NCI-H460 (cell line): Measurements from ENCODE around the gene PER3. TPM values are rescaled to one million over a fixed set of nuclear protein-coding genes. Genes with fewer than 3 reads are reported as not detected.

Experiments
- DNase-seq: peaks from one replicate; pipeline ENCODE4 v3.0.0-alpha.2; 2016; ENCODE audit warnings: low read depth; ENCODE audit errors: extremely low read depth
- total RNA-seq: library from RNA; depleted of rRNA; stranded (reverse); fragments of >200 nt; shearing (Covaris generic); gene quantifications from 2 replicates; pipeline ENCODE4 v1.2.3, GENCODE V29; 2014

PER3 gene
- total RNA-seq, 1 experiment from 2014 or later = 0.92 TPM

DNA sequence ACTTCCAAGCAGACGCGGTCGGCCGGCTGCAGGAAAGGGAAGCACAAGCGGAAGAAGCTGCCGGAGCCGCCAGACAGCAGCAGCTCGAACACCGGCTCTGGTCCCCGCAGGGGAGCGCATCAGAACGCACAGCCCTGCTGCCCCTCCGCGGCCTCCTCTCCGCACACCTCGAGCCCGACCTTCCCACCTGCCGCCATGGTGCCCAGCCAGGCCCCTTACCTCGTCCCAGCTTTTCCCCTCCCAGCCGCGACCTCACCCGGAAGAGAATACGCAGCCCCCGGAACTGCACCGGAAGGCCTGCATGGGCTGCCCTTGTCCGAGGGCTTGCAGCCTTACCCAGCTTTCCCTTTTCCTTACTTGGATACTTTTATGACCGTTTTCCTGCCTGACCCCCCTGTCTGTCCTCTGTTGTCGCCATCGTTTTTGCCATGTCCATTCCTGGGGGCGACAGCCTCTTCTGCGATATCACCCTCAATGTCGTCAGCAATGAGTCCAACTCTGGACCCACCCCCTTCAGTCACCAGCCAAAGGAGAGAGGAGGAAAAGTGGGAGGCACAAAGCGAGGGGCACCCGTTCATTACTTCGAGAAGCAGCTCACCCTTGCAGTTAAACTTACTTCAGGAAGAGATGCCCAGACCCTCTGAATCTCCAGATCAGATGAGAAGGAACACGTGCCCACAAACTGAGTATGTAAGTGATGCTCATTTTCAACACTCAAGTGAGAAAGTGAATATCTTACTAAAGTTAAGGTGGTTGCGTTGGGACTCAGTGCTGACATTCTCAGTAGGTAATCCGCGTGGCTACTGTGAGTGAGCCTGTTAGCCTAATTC lies 43.2 kb downstream of the PER3 start:
- no peak for DNase-seq

DNA sequence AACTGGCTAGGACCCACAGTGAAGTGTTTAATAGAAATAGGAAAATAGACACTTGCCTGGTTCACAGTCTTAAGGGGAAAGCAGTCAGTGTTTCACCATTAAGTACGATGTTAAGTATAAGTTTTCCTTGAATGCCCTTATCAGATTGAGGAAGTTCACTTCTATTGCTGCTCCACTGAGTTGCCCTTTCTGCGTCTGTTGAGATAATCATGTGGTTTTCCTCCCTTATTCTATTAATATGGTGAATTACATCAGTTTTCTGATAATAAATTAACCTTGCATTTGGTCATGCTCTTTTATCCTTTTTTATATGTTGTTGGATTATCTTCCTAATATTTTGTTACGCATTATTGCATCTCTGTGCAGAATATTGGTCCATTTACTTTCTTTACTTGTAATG lies 47.4 kb downstream of the PER3 start:
- DNase-seq = no peak

DNA sequence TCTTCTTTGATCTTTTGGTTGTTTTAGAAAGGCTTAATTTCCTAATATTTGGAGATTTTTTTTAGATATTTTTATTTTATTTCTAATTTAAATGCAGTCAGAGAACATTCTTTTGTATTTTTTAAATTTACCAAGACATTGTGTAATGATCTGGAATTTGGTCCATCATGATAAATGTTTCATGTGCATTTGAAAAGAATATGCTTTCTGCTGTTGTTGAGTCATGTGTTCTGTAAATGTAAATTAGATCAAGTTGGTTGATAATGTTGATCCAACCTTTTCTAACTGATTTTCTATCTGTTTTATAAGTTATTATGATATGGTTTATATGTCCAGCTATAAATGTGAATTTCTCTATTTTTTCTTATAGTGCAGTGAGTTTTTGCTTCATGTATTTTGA lies 48.9 kb downstream of the PER3 start:
- no peak for DNase-seq

DNA sequence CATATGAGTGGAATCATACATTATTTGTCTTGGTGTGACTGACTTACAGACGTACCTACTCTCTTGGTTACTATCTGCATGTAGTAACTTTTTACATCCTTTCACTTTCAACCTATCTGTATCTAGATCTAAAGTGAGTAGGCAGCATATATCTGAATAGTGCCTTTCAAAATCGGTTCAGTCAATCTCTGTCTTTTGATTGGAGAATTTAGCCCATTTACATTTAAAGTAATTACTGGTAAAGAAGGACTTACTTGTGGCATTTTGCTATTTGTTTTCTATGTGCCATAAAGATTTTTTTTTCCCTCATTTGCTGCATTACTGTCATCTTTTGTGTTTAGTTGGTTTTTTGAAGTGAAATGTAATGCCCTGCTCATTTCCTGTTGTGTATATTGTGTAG lies 54.6 kb downstream of the PER3 start:
- no peak for DNase-seq

DNA sequence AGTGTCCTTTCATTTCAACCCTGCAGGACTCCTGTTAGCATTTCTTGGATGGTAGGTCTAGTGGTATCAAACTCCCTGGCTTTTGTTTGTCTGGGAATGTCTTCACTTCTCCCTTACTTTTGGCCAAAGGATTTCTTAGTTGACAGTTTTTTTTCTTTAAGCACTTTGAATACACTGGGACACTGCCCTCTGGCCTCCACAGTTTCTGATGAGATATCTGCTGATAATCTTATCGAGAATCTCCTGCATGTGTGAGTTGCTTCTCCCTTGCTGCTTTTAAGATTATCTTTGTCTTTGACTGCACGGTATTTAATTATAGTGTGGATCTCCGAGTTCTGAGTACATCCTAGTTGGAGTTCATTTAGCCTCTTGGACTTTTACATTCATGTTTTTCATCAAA lies 55.4 kb downstream of the PER3 start:
- no peak for DNase-seq

DNA sequence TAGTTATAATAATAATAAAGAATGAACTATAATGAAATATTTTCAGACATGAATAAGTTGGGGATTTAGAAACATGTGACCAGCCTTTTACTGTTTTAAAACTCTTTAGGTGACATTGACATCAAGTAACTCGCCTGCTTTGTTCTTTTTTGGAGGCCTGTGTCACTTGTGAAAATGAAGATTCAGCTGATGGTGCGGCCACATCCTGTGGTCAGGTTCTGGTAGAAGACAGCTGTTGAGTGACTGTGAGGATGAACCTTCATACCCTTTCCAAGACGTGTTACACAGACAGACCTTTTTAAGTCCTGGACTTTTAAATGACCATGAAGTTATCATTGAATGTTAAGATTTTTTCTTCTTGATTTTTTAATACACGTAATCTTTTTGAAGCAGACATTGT lies 58.4 kb downstream of the PER3 start:
- no peak for DNase-seq

DNA sequence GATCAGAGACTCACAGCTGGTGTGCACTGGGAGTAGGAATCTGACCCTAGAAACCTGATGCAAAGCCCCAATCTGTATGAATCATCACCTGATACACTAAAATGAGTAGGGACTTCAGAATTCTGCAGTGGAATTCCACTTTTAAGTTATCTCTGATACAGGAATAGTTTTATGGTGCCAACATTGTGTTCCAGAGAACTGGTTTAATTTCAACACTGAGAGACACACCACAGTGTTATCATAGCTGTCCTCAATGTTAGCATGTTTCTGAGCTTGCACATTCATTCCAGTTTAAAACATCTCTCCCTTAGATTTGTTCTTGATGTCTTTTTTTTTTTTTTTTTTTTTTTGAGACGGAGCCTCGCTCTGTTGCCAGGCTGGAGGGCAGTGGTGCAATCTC lies 61.7 kb downstream of the PER3 start:
- no peak for DNase-seq

DNA sequence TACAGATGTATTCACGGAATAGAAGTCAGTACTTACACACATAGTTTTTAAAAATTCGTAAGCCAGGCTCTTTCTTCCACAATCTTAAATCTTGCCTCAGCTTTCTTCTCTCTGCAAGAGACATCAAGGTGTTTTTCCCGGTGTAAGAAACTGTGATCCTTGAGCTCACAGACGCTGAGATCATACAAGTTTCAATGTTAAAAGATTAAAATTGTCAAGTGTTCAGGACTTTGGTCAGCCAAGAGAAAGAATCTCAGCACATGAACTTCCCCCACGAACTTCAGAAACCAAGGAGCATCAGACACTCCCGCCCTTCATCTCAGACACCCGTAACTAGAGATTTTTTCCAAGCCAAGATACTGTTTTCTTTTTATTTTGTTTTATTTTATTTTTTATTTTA lies 62.6 kb downstream of the PER3 start:
- no peak for DNase-seq

DNA sequence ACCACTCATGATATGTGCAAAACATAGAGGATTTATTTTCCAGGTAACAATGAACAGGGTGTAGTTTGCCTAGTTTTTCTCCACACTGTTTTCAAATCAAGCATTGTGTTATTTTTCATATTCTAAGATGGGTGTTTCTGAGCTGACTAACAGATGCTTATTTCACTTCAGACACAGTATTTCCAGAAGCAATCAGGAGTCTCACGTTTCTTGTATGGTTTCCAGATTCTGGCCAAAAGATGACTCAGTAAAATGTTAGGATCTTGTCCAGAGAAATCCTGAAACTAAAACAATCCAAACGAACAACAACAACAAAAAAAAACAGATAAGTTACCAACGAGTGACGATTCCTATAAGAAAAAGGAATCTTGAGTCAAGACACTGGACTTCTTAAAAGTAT lies 63.5 kb downstream of the PER3 start:
- DNase-seq = no peak

DNA sequence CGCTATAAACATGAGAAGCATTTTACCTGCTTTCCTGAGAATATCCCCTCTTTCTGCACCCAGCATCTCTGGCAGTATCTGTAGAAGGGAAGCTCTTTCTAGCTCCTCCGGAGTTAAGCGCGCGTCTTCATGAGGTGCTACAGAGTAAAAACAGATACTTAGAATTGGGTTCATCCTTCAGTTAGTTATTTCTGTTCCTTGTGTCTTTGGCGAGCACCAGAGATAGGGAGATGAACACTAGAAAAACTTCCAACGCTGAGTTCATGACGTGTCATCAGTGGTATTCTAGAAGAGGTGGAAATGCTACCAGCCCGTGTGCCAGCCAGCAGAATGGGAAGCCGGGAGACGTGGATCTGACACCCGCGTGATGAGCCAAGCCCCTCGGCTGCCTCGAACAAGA lies 66.7 kb downstream of the PER3 start:
- DNase-seq = no peak

DNA sequence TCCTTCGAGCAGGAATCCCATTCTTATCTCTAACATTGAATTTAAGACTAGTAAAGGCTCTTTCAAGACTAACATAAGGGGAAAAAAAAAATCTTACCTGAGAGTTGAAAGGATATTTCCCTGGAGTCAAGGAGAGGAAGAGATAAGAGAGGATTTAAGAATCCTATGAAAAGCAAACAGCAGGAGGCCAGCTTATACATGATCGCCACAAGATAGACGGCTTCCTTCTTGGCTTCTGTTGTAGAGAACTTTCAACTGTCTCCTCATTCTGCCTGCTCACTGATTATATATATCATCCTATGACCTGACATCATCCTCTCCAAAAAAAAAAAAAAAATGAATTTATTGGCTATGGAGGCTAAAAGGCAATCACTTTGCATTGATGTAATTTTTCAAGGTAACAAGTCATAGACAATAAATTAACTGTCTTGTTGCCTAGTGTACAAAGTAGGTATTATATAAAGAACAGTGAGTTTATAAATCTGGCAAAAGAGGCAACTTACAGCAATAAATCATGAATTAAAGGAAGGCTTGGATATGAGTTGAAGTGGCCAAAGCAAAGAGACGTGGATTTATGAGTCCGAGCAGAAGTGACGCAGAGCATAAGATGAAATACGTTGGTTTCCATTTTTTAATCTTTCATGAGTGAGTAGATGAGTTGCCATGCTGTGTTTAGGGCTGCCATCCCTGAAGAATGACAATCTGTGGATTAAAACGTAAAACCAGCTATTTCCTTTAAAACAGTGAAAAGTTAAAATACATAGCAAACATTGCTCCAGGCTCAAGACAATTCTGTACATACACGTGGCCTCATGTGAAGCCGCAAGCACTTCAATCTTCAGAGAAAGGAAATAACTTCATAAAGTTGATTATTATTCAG lies 69.0 kb downstream of the PER3 start, which contains the start of gene UTS2:
TSS of gene UTS2 (minus strand) at position 262 of the 880 bp plus-strand sequence. CDS start at position 200, 62 bp downstream.
- DNase-seq = no peak

DNA sequence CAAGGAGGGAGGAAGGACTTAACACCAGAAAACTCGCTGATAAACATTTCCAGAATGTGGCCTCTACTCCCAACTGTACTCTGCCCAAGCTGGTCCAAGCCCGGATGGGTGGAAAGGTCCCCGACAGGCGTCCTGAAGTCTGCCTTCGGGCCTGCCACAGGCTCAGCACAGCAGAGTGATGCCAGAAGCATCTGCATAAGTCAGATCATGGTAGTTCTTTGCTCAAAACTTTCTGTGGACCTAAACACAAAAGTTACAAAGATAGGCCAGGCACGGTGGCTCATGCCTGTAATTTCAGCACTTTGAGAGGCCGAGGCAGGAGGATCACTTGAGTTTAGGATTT lies 69.6 kb downstream of the PER3 start:
- DNase-seq = no peak

DNA sequence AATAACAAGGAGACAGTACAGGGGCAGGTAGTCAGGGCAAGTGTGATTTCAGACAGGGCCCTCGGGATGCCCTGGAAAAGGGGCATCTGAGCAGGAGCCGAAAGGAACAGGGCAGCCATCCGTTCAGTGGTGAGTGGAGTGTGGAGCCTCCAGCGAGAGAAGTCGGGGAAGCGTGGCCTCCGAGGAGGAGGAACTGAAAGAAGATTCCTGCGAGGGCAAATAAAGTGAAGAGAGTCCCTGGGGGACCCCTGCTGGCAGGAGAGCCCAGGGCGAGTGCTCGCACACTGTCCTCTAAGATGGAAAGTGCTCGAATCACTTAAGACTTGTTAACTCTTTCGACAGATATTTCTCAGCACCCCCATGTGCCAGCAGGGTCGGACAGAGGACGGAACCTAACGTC lies 72.3 kb downstream of the PER3 start:
- no peak for DNase-seq

DNA sequence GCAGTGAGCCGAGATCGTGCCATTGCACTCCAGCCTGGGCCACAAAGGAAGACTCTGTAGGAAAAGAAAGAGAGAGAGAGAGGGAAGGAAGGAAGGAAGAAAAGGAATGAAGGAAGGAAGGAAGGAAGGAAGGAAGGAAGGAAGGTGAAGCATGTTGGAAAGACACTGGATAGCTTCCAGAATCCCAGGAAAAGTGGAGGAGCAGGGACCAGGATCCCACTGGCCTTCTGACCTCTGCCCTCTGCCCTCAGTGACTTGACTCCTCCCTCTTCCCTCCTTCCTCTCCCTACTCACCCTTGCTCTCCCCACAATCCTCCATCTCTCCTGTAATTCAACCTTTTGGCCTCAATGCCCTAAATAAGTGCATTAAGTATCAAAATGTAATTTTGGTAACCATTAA lies 72.9 kb downstream of the PER3 start:
- DNase-seq = no peak

DNA sequence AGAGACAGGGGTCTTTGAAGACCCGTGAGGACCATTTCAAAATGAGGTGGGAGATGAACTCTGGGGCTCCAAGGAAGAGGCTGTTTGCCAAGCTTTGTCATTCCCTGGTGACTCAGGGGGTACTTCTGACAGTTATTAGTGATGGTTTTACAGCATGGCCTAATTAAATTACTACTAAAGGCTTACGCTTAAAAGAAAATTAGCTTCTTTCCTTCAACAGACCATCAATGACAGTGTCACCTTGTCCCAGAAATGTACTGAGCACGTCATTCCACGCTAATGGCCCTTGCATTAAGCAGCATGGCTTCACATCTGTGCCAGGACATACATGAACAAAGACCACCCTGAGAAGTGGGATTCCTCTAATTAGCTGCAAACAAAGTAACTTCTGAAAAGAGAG lies 73.9 kb downstream of the PER3 start:
- DNase-seq = no peak

DNA sequence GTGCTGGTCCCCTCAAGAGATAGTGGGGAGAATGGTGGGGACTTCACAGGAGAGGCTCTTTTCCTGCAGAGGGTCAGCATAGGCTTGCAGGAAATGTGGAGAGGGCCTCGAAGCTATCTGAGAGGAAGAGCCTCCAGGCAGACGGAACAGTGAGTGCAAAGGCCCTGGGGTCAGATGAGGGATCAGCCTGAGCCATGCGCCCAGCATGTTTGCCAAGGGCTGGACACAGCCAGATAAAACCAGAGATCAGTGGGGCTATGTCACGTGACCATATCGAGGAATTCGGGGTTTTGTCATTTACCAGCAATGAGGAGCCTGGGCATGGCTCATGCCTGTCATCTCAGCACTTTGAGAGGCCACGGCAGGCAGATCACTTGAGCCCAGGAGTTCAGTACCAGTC lies 75.3 kb downstream of the PER3 start:
- no peak for DNase-seq

DNA sequence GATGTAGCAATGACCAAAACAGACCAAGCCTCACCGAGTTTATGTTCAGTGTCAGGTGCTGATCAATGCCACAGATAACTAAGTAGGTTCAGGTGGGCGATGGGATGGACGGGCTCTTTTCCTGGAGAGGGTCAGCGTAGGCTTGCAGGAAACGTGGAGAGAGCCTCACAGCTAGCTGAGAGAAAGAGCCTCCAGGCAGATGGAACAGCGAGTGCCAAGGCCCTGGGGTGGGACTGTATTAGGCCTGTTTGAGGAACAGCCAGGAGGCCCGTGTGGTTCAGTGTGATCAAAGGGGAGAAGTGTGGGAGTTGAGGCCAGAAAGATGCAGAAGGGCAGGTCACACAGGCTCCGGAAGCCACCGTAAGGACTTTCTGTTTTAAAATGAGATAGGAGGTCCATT lies 76.0 kb downstream of the PER3 start:
- no peak for DNase-seq

DNA sequence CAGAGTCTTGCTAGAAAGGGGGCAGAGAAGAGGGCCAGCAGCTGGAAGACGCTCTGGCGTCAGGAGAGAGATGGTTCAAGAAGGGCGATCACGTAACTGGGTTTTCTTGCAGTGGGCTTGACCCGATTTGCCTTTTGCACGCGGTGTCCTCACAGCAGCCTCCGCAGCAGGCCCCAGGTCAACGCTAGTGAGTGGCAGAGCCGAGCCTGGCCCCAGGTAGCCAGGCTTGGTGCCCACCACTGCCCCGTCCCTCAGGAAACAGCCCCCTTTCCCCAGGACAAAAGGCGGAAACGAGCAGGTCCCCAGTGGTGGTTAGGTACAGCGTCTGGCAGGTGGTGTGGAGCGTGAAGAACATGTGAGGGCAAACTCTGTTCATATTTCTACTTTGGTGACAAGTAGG lies 77.4 kb downstream of the PER3 start:
- DNase-seq = no peak

DNA sequence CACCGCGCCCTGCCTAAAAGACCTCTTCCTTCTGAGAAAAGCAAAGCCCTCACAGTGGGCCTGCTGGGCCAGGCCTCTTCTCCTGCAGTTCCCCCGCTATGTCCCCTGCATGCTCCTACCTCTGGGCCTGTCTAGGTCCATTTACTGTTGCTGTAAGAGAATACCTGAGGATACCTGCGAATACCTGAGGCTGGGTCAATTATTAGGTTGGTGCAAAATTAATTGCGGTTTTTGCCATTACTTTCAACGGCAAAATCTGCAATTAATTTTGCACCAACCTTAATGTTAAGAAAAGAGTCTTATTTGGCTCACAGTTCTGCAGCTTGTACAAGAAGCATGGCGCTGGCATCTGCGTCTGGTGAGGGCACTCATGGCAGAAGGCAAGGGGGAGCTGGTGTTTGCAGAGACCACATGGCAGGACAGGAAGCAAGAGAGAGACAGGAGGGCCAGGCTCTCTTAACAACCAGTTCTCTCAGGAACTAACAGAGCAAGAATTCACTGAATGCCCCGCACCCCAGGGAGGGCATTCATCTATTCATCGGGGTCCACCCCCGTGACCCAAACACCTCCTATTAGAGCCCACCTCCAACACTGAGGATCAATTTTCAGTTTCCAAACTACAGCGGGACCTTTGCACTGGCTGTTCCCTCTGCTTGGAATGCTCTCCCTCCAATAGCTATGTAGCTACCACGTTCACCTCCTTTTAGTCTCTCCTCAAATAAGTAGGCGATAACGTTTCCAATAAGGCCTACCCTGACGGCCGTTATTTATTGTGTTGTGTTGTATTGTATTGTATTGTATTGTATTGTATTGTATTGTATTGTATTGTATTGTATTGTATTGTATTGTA lies 78.3 kb downstream of the PER3 start:
- no peak for DNase-seq

DNA sequence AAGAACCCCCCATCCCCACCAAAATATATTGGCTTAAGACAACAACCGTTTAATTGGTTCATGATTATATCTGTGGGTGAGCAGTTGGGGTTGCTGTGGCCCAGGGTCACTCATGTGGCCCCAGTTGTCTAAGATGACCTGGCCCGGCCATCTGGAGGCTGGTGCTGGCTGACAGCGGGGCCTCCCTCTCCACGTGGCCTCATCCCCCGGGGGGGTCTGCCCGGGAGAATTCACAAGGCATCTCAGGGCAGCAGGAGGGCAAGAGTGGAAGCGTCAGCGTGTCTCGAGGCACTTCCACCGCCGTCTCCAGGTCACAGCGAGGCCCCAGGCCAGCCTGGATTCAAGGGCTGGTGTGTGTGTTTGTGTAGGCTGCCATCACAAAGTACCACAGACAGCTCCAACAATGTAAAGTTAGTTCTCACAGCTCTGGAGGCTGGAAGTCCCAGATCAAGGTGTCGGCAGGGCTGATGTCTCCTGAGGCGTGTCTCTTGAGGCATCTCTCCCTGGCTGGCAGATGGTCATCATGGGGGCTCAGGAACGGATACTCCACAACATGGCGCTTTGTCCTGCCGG lies 79.8 kb downstream of the PER3 start:
- DNase-seq = no peak

DNA sequence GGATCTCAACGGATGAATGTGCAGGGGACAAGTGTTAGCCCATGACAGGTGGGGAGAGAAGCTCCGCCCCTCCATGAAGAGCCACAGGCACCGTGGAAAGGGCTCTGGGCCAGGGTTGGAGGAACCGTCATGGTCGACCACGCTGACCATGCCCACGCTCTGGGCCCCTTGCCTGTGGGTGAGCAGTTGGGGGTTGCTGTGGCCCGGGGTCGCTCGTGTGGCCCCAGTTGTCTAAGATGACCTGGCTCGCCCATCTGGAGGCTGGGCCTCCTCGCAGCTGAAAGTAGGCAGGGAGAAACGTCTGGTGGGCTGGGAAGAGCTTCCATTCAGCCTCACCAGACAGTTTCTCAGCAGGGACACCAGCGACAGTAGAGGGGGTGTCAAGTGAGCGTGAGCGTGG lies 81.9 kb downstream of the PER3 start:
- DNase-seq = no peak
